ENCODE results near the gene EFCAB5.

- TF ChIP-seq CTCF (IDR thresholded peaks at IDR 0.05; ENCODE audit: low read depth, low read length) (no peak), POLR2A (IDR thresholded peaks at IDR 0.05; ENCODE audit: extremely low read depth, insufficient read length) (no peak), MAX (IDR thresholded peaks at IDR 0.05; ENCODE audit: low read depth, low read length) (no peak)
Measured at GRCh38 chr17:30002088-30002487, 60.7 kb downstream of the EFCAB5 start.

Data from NB4 (cell line).